ENCODE results near the gene RILPL1.
"Not testable (repeated sequence)": the region's sequence is repeated elsewhere in the genome, so short reads cannot be mapped to it uniquely, and the experiment has no call there.

RILPL1 gene

GRCh38 chr12:123453165-123453564 is 80.4 kb downstream of the RILPL1 start:
- DNase-seq, result no peak

- DNase-seq, result not testable (repeated sequence)
Observed at GRCh38 chr12:123452276-123452550, 81.3 kb downstream of the RILPL1 start.

- no peak for DNase-seq
Observed at GRCh38 chr12:123450636-123451035, 82.9 kb downstream of the RILPL1 start.

- no peak for DNase-seq
Observed at GRCh38 chr12:123449856-123450255, 83.7 kb downstream of the RILPL1 start.

- DNase-seq, result no peak
Observed at GRCh38 chr12:123449249-123449733, 84.2 kb downstream of the RILPL1 start.

- DNase-seq, result no peak
Observed at GRCh38 chr12:123446333-123446713, 87.2 kb downstream of the RILPL1 start.

GRCh38 chr12:123445388-123446332 is 87.9 kb downstream of the RILPL1 start:
- DNase-seq, result no peak

- DNase-seq, result peak; percentile 23
Observed at GRCh38 chr12:123444092-123445026, 89.2 kb downstream of the RILPL1 start.

GRCh38 chr12:123442774-123443173 is 90.7 kb downstream of the RILPL1 start:
- no peak for DNase-seq

- no peak for DNase-seq
Observed at GRCh38 chr12:123441523-123442164, 91.9 kb downstream of the RILPL1 start.

- DNase-seq, result peak; percentile 41
Observed at GRCh38 chr12:123436017-123436964, 97.2 kb downstream of the RILPL1 start, which contains the start of gene RILPL2. TSS of gene RILPL2 (minus strand) at chr12:123436684. CDS start at chr12:123436420, 264 bp downstream.

- DNase-seq, result no peak
Observed at GRCh38 chr12:123435636-123436016, 97.9 kb downstream of the RILPL1 start.

- DNase-seq, result no peak
Observed at GRCh38 chr12:123433615-123434014, 99.9 kb downstream of the RILPL1 start.

GRCh38 chr12:123431951-123432817 is 101.3 kb downstream of the RILPL1 start:
- not testable (repeated sequence) for DNase-seq

- not testable (repeated sequence) for DNase-seq
Observed at GRCh38 chr12:123429101-123429500, 104.4 kb downstream of the RILPL1 start.

GRCh38 chr12:123428591-123428990 is 104.9 kb downstream of the RILPL1 start:
- no peak for DNase-seq

GRCh38 chr12:123427036-123427769 is 106.3 kb downstream of the RILPL1 start:
- no peak for DNase-seq

GRCh38 chr12:123421314-123421713 is 112.2 kb downstream of the RILPL1 start:
- no peak for DNase-seq
